ENCODE data around the gene ELN.

Gene ELN

DNA sequence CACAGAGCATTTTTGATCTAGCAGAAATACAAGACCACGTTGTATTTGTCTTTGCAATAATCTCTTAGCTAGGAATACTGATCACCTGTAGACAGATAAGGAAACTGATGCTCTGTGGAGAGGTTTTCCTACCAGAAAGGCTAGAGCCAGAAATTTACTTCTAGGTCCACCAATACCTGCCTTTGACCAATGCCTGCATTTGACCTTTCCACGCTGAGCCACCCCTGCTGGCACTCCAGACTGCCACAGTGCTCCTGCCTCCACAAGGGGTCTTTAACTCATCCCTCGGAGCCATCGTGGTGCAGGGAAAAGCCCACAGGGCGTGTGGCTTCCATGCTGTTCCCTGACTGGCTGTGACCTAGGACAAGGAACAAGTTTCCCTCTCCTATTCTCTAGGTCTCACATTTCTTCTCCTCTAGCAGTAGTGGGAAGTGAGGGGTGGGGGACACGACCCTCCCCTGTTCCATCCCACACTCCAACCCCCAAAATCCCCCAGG, 1.5 kb upstream of the ELN start:
- DNase-seq = no peak

DNA sequence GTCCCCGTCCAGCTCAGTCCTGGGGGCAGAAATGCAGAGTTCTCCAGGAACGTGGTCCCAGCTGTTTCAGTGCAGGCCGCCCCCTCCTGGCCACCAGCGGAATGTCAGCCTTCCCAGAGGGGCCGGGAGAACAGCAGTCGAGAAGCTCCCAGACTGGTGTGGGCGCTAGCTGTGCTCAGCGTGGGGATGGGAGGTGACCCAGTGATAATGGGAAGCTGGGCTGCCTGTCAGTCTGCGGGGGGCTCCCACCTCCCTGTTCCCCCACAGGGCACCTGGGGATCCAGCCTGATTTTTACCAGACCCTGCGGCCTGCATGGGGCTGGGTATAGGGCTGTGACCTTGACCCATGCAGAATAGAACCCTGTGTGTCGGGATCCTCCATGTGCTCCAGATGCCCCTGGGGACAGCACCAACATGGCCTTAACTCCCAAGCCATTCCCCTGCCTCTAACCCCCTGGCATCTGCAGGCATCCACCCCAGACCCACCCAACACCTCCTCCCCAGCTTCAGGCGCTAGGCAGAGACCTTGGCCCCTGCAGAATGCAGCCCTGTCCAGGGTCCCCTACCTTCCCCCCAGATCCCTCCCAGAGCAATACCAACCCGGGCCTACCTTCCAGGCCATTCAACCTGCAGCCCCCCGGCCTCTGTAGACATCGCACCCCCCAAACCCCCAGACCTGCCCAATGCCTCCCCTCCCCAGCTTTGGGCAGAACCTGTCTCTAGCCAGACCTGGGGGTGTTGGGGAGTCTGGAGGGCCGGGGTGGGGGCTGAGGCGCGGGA, 880 bp upstream of the ELN start:
- DNase-seq = peak; percentile 5

DNA sequence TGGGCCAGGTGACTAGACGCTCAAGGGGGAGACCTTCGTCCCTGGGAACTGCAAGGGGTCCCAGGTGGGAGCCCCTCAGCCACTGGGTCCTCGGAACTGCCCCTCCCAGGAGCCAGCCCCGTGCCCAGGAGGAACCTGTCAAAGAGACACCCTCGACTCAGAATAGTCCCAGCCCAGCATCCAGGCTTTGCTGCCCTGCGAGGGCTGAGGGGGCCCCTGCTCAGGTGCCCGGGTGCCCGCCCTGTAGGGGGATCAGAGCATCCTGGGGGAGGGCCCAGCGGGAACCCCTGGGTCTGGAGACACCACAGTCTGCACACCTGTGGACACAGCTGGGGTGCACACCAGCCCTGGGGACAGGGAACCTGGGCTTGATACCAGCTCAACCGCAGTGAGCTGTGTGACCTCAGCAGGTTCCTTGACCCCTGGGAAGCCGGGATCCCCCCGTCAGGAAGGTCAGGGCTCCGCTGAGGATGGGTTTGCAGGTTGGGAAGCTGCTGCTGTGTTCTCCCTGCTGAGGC, 407 bp downstream of the ELN start:
- no peak for DNase-seq

DNA sequence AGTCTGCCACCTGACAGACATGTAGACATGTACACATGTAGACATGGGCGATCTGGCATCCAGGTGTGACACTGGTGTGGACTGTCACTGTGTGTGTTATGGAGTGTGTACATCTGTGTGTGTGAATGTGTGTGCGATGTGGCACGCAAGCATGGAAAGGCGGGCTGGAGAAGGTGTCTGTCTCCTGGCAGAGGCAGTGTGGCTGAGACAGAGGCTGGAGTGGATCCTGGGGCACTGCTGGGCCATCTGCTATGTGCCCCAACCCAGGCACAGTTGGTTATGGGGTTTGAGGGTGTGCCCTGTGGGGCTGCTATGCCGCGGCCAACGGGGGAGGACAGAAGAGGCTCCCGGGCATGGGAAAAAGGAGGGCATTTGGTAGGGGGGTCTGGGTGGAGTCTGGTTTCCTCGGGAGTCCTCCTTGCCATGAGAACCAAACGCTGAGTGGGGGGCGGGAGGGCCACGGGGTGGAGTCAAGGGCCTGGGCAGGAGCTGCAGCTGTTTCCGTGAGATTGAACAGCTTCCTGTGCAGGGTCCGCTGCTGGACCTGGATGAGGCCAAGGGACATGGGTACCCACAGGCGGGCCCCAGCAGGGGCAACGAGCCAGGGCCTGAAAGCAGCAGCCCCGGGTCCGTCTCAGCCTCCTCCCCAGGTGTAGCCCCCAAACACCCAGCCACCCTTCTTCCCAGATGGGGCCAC, 1.3 kb downstream of the ELN start:
- DNase-seq = no peak

DNA sequence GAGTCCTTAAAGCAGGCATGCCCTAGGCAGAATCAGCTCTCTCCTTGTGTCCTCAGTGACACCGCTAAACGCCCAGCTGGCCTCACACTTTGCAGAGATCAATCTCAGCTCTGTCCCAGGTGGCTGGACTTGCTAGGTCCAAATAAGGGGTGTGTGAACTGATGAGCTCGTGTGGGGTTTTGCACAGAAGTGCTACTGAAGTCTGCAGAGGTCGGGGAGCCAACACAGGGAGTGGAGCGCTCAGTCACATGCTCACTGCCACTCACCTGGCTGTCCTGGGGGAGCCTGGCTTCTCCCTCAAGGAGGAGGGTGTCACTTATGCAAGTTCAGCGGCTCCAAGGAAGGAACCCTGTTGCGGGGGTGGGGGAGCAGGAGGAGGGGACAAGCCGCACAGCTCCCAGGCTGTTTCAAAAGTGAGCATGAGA, 2.0 kb downstream of the ELN start:
- no peak for DNase-seq

DNA sequence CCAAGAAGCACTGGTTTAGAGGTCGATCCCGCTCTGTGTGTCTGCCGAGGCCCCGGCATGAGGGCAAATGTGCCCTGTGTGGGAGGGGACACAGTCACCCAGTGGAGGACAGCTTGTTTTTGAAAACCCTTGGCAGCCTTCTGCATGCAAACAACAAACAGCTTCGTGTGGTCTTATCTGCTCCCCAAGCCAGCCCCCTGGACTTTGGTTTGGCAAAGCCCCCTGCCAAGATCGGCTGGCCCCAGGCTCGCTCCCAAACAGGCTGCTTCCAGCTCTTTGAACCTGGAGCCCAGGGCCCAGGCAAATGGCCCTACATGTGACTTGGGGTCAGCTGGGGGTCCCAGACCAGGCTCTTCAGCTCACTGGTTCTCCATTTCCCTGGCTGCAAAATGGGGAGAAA, 2.9 kb downstream of the ELN start:
- DNase-seq = no peak

DNA sequence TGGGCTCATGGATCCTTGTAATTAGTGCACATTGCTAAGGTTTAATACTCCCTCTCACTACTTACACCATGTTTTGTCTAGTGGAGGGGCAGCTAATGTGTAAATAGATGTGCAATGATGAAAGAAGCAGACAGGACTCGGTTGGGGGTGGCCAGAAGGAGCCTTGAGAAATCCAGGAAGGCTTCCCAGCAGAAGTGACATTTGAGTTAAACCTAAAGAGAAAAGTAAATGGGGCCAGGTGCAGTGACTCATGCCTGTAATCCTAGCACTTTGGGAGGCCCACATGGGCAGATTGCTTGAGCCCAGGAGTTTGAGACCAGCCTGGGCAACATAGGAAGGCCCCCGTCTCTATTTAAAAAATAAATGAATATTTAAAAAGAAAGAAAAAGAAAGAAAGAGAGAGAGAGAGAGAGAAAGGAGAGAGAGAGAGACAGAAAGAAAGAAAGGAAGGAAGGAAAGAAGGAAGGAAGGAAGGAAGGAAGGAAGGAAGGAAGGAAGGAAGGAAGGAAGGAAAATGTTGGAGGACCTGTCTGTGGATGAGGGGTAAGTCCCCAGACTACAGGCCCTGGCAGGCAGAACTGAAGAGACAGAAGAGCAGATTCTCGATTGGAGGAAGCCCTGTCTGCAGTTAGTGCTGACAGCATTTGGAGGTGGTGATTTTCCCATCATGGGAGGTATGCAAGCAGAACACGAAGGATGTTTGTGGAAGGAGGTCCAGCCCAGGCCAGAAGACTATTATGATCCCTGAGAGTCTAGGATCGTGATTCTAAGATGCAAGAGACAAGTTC, 3.6 kb downstream of the ELN start:
- DNase-seq = no peak

DNA sequence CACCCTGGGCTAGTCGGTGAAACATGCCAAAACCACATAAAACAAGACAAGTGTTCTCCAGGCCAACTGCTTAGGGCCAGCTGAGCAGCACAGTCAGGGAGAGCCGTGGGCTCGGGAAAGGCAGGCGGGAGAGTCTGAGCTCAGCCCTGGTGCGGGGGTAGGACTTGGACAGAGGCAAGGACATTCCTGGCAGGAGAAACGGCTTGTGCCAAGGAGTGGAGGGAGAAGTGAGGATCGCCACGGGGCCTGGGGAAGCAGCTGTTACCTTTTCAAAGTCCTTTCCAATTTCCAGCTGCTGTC, 4.2 kb downstream of the ELN start:
- DNase-seq = no peak

DNA sequence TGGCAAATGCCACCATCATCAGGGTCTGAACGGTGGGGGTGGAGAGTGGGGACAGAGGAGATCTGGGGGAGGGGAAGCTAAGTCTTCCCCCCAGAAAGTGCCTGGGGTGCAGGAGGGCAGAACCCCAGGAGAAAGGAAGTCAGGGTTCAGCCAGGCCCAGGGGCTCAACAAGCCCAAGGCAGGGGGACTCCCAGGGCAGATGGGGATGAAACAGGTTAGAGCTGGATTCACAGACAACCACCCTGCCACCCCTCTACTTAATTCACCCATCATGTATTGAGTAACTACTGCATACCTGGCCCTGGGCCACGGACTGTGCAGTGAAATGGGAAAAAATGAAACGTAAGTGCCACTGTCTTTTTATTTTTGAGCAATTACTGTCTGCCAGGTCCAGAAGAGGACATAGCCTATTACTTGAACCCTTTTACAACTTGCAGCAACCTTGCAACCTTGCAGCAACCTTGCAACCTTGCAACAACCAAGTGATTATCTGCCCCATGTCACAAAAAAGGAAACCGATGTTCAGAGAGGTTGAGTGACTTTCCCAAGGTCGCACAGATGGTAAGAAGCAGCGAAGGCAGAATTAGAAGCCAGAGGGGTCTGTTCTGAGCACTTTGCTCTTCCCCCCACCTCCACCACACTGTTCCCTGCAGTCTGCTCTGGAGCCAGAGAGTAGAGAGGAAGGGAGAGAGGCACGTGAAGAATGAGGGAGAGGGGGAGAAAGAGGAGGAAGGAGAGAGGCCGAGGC, 4.8 kb downstream of the ELN start:
- DNase-seq = no peak

DNA sequence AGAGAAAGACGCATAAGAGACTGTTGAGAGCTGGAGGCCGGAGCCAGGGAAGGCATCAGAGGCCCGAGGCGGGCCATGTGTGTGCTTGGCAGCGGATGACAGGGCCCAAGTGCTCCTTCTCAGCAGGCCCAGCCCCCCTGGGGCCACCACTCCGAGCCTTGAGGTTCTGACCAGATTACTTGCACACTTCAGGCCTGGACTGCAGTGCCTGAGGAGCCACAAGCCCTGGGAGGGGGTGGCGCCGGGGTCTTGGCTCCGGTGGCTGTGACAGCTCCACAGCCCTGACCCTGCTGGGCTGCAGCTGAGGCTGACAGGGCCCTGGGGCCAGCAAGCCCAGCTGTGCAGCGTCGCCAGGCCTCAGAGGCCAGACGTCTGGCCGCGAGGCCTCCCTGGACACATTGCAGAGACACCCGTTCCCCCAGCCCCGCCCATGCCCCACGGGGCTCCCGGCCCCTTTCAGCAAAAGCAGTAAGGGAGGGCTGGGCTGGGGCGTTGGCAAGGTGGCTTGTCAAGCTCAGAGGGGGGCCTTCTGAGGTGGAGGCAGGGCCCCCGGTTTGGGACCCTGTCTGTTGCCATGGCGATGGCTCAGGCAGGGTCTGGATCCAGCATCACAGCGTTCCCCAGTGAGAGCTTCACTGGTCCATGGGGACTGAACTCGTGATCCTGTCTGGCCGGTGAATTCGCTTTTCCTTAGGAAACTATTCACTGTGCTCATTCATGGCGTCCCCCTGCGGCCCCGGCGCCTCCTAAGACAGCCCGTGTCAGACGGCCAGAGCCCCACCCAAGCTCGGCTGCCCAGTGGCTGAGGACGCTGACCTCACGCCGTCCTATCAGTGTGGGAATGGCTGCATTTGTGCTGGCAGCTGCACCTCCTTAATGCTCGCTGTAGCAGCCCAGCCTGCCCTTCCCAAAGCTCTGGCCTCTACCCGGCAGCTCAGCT, 5.7 kb downstream of the ELN start:
- no peak for DNase-seq

DNA sequence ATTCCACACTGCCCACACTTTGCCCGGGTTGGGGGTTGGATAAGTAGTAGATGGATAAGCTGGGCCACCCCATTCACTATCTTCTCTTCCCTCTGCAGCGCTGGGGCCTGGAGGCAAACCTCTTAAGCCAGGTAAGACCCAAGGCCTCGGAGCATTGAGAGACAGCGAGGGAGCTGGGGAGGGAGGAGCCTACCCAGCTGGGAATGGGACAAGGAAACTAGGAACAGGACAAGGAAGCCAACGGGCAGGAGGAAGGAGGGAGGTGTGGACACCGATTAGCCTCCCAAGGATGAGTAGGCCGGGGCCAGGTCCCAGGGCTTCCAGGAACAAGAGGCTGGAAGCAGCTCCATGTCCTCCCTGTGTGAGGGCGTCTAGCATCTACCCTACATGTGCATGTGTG, 9.6 kb downstream of the ELN start:
- DNase-seq = no peak

DNA sequence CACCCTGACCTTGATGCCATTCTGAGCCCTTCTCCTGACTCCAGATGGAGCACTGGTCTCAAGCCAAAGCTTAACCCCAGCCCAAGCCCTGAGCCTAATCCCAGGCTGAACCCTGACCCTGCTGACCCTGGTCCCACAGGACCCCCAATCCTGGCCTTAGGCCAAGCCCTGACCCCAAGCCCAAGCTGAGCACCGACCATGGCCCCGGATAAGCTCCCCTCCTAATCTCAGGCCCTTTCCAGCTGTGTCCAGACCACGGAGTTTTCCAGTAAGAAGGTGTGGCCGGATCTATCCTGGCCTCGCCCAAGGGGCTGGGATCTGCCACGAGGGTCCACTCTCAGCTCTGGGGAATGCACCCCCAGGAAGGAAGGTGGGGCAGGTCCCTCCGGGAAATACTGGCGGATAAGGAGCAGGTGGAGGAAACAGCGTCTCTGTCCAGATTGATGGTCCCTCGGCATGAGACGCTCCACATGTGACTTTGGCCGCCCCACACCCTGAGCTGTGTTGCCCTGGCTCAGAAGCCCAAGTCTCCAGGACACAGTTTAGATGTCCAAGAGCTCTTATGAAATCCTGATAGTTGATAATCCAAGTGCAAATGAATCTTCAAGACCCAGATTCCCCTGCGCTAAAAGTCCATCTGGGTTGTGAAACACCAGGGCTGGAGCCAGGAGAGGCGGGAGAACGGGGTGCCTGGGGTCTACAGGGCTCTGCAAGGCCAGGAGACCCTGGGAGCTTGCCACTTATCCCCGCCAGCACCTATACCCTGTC, 10.4 kb downstream of the ELN start:
- DNase-seq = no peak

DNA sequence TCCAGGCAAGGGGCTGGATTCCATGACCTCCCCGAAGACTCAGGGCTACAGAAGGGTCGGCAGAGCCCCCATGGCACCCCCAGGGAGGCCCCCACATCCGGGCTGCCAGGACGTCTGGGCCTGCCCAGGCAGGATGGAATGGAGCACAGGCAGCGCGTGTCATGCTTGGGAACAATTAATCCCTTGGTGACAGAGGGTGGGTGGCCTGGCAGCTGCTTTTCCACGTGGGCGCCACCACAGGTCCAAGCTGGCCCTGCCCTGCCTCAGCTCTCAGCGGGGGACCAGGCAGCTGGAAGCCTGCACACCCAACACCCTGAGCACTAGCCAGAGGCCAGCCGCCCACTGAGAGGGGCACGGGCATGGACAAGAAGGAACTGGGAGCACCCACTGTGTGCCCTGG, 11.4 kb downstream of the ELN start:
- peak; percentile 53 for DNase-seq

DNA sequence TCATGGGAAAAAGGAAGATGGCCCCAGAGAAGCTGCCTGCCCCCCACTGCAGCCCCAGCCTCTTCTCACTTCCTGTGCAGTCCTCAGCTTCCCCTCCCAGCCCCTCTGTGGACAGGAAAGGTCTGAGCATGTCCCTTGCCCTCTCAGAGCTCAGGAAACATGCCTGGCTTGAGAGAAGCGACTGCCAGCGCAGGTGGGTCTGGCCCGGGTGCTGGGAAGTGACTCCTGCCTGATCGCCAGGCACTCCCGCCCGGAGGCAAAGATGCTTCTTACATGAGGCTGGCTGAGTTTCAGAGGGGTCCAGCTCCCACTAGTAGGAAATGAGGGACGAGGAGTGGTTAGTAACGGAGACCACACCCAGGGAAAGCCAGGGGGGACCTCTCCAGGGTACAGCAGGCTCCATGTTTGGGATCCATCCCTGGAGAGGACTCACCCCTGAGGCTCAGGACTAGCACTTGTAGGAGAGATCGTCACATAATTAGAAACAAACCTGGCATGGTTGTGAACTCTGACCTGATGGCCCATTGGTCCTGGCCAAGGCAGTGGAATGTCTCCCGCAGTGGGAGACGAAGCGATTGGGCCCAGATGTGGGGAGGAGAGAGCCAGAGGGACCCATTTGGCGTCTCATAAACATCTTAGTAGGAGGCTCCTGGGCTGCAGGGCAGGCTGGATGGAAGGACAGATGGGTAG, 12.3 kb downstream of the ELN start:
- no peak for DNase-seq

DNA sequence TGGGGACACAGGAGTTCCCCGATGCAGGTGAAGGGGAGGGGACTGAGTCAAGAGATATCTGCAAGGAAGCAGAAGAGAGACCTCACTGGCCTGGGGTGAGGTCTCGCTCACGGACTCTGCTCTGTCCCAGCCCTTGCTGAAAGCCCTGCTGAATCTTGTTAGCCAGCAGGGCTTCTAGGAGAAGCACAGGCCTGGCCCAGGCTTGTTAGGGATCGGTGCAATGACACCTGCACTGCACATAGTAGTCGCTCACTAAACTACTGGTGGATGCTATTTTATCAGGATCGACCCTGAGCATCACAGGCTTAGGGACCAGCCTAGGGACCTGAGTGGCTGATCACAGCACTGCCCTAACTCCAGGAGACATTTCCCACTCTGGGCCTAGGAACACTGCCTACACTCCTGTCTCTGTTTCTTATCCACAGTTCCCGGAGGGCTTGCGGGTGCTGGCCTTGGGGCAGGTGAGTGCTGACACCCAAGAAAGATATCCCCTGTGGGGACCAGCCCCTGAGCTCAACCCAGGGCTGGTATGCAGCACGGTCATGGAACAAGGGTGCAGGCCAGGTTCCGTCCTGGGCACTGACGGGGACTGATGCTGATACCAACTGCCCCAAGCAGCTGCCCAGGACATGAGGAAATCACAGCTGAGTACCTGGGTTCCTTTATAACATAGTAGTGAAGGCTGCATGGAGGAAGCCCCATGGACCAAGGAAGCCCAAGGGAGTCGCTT, 13.0 kb downstream of the ELN start:
- DNase-seq = no peak

DNA sequence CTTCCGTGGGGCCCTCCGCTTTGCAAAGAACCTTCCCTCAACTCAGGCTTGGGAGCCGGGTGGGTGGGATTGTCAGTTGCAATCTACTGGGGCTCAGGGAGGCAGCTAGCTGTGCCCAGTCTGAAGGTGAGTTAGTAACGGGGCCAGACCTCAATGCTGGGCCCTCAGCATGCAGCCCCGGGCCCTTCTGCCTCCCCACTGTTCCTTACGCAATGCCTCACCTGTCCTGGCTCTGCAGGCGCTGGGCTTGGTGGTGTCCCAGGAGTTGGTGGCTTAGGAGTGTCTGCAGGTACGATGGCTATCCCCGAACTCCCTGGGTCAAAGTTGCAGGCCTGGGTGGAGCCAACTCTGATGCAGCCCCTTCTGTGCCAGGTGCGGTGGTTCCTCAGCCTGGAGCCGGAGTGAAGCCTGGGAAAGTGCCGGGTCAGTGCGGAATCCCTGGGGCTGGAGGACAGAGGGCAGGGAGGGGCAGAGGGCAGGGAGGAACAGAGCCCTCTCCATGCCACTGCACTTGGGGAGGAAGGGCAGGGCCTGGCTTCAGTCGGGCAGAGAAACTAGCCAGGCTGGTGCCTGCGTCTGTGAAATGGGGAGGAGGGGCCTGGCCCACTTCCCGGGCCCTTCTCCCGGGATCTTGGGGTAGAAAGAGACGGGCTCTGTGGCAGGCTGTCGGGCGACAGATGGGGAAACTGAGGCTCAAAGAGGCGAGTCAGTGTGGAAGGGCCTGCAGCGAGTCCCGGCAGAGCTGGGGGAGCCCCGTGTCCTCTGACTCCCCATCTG, 15.0 kb downstream of the ELN start:
- DNase-seq = no peak

DNA sequence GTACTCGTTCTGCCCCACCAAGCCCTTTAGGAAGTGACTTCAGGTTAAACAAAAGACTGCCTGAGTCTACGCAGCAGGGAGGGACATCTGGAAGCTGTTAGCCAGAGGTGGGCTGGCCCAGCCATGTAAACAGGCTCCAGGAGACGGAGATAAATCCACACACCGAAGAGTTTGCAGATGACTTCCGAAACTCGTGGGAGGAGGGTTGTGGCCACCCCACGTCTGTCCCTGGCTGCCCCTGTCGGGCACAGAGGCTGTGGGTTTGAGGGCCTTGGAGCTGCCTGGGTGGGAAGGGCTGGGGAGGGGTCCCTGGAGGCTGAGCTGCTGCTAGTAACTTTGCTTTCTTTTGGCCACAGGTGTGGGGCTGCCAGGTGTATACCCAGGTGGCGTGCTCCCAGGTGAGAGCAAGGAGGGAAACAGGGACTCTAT, 15.6 kb downstream of the ELN start:
- no peak for DNase-seq

Measured in NCI-H524 treated with DMSO at 0.1 percent for 48 hours (cell line).